ENCODE measurements around the gene TTYH3. TPM values are rescaled to one million over a fixed set of nuclear protein-coding genes. Genes with fewer than 3 reads are reported as not detected.

TTYH3 gene
- total RNA-seq, 1 experiment from 2014 or later, result 178 TPM

GRCh38 chr7:2711895-2712675 lies 80.3 kb downstream of the TTYH3 start (continued):
- TF ChIP-seq MYBL2 (CRISPR knock-in tag; IDR thresholded peaks at IDR 0.05), result no peak
- no peak for TF ChIP-seq NFYB (CRISPR knock-in tag; conservative IDR thresholded peaks at IDR 0.05; ENCODE audit: low read depth)
- TF ChIP-seq CDX4 (CRISPR knock-in tag; IDR thresholded peaks at IDR 0.05; ENCODE audit: borderline replicate concordance), result no peak
- TF ChIP-seq ATF2 (CRISPR knock-in tag; IDR thresholded peaks at IDR 0.05; ENCODE audit: borderline replicate concordance, low read depth), result no peak
- no peak for TF ChIP-seq ZNF138 (CRISPR knock-in tag; conservative IDR thresholded peaks at IDR 0.05)
- no peak for TF ChIP-seq FOXP1 (CRISPR knock-in tag; IDR thresholded peaks at IDR 0.05; ENCODE audit: borderline replicate concordance)

GRCh38 chr7:2713370-2713769 lies 81.6 kb downstream of the TTYH3 start:
- H3K4me3 Mint-ChIP-seq, result no peak overlapping the region
- no peak for DNase-seq (ENCODE audit: low spot score)
- H3K27ac Mint-ChIP-seq, result peak overlapping the region; percentile 81
- H3K36me3 Mint-ChIP-seq, result peaks cover 40% of the 10 kb centered on the region
- no peak for TF ChIP-seq TP53 (CRISPR knock-in tag; IDR thresholded peaks at IDR 0.05)
- no peak for TF ChIP-seq HMGA2 (CRISPR knock-in tag; IDR thresholded peaks at IDR 0.05)
- TF ChIP-seq SMAD4 (CRISPR knock-in tag; IDR thresholded peaks at IDR 0.05), result no peak
- no peak for TF ChIP-seq JAZF1 (CRISPR knock-in tag; IDR thresholded peaks at IDR 0.05)
- no peak for TF ChIP-seq ATF6 (CRISPR knock-in tag; IDR thresholded peaks at IDR 0.05)
- TF ChIP-seq SMAD3 (CRISPR knock-in tag; IDR thresholded peaks at IDR 0.05; ENCODE audit: borderline replicate concordance), result no peak
- POLR2A ChIA-PET, result no interaction called here
- CTCF ChIA-PET, result interaction anchor here (0.5 to 8.9 kb wide), 14 partner anchors 9 to 262 kb away, joined by 3 to 102 read pairs (median 6); partner anchors contain the start of gene AMZ1
- no peak for ATAC-seq
- peaks cover 5% of the 10 kb centered on the region for H3K4me1 Mint-ChIP-seq
- no peaks in the 10 kb centered on the region for H3K27me3 Mint-ChIP-seq (ENCODE audit: low read depth)
- no peaks in the 10 kb centered on the region for H3K9me3 Mint-ChIP-seq

GRCh38 chr7:2713978-2714377 lies 82.2 kb downstream of the TTYH3 start:
- POLR2A ChIA-PET, result no interaction called here
- Mint-ChIP-seq H3K4me1 (peaks cover 5% of the 10 kb centered on the region), H3K4me3 (no peak overlapping the region), H3K9me3 (no peaks in the 10 kb centered on the region), H3K36me3 (peaks cover 45% of the 10 kb centered on the region), H3K27me3 (ENCODE audit: low read depth) (no peaks in the 10 kb centered on the region), H3K27ac (peak overlapping the region; percentile 43; the same call in 1 of the 2 replicates)
- DNase-seq (ENCODE audit: low spot score) (no peak), ATAC-seq (no peak)
- TF ChIP-seq NFATC4 (CRISPR knock-in tag; IDR thresholded peaks at IDR 0.05) (no peak), ZNF532 (CRISPR knock-in tag; IDR thresholded peaks at IDR 0.05; ENCODE audit: borderline replicate concordance) (no peak), ERG (CRISPR knock-in tag; IDR thresholded peaks at IDR 0.05) (no peak), HMGXB4 (CRISPR knock-in tag; IDR thresholded peaks at IDR 0.05) (no peak), ZNF423 (CRISPR knock-in tag; IDR thresholded peaks at IDR 0.05) (no peak)
- CTCF ChIA-PET, result interaction anchor here (0.7 to 8.9 kb wide), 12 partner anchors 10 to 262 kb away, joined by 3 to 102 read pairs (median 6); partner anchors contain the start of gene AMZ1
